ENCODE data around the gene KLRC4.

KLRC4 gene

GRCh38 chr12:10366875-10367274 lies 42.7 kb downstream of the KLRC4 start:
- FAIRE-seq (no peak), DNase-seq (ENCODE audit: insufficient read length, low spot score) (no peak)

DNA sequence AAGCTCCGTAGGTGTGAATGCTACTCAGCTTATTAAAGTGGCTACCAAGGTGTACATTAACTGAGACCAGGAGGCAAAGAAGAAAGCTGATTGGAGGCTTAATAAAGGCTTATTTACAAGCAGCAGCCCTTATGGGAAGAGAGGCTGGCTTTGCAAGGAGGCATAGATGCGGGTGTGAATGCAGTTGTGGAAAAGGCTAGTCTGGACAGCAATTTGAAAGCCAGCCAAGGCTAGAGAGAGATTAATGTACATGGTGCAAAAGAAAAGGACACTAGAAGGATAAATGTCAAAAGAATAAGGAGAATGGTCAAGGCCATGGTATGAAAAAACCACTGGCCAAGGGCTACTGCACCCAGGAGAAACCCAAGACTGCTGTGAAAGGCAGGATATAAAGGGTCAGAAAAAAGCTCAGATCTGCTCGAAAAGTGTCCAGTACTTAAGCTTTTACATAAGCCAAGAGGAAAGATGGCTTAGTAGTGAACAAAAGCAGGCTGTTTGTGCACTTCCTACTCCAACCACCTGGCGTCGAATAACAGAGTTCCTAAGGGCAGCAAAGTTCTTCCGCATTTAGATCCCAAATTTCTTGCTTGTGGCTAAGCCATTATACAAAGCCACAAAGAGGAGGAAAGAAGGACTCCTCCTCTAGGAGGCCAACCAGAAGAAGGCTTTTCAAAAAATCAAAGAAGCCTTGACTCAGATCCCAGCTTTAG lies 43.7 kb downstream of the KLRC4 start:
- no peak for FAIRE-seq

More at GRCh38 chr12:10366875-10367274, 42.7 kb downstream of the KLRC4 start:
- no peak for TF ChIP-seq POLR2A (IDR thresholded peaks at IDR 0.05; ENCODE audit: low read depth, low read length)

GRCh38 chr12:10364815-10365622 lies 44.5 kb downstream of the KLRC4 start:
- no peak for DNase-seq (ENCODE audit: insufficient read length, low spot score)
- peak; percentile 71 for FAIRE-seq
- TF ChIP-seq POLR2A (IDR thresholded peaks at IDR 0.05; ENCODE audit: low read depth, low read length) = no peak

More for the DNA sequence above, 43.7 kb downstream of the KLRC4 start:
- TF ChIP-seq POLR2A (IDR thresholded peaks at IDR 0.05; ENCODE audit: low read depth, low read length) = no peak
- DNase-seq (ENCODE audit: insufficient read length, low spot score) = no peak

GRCh38 chr12:10363914-10364814 lies 45.4 kb downstream of the KLRC4 start:
- DNase-seq (ENCODE audit: insufficient read length, low spot score) (peak; percentile 15), FAIRE-seq (peak; percentile 33)
- TF ChIP-seq POLR2A (IDR thresholded peaks at IDR 0.05; ENCODE audit: low read depth, low read length) = no peak

DNA sequence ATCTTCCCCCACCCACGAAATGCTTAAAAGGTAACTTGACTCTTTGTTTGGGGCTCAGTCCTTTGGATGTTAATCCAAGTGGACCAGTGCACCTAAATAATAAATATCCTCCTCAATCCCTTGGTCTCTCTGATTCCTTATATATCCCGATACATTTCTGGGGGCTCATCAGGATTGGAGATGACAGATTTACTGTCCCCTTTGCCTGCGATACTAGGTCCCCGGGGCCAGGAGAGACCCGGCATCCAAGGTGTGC lies 46.0 kb downstream of the KLRC4 start:
- no peak for TF ChIP-seq POLR2A (IDR thresholded peaks at IDR 0.05; ENCODE audit: low read depth, low read length)
- DNase-seq (ENCODE audit: insufficient read length, low spot score) = no peak
- no peak for FAIRE-seq

GRCh38 chr12:10362828-10363657 lies 46.5 kb downstream of the KLRC4 start:
- TF ChIP-seq POLR2A (IDR thresholded peaks at IDR 0.05; ENCODE audit: low read depth, low read length) = no peak
- FAIRE-seq (no peak), DNase-seq (ENCODE audit: insufficient read length, low spot score) (no peak)

DNA sequence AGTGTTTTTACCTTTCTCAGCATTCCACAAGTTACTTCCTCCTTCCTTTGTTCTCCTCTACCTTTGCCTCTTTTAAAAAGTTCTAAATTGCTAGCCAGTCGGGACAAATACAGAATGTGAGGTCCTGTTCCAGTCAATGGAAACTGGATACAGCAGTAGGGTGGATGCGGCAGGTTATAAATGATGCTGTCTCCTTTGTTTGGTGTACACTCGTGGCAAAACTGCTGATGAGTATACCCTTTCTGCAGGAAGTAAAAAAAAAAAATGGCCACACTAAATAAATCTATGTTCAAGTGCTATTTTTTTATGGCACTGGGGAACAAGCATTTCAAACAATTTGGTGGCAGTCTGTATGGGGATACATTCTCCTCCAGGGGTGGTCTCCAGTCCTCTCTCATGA lies 47.2 kb downstream of the KLRC4 start:
- no peak for TF ChIP-seq POLR2A (IDR thresholded peaks at IDR 0.05; ENCODE audit: low read depth, low read length)
- FAIRE-seq = no peak
- no peak for DNase-seq (ENCODE audit: insufficient read length, low spot score)

DNA sequence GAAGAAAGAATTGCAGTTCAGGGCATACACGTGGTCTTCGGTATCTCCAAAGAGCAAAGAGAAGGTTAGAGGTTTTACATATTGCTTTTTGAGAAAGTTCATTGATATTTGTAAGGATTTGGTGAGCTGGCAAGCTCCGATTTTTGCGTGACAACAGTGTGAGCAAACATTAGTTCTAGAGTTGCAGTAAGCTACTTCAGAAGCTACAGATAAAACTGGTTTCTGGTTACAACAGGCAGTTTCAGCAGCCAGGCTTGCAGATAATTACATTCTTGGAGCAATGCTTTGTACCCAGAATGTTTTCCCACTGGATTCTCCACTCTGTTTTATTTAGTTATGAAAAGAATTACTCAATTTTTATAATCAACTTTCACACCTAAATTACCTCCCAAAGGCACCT lies 47.9 kb downstream of the KLRC4 start:
- DNase-seq (ENCODE audit: insufficient read length, low spot score) (no peak), FAIRE-seq (no peak)
- TF ChIP-seq POLR2A (IDR thresholded peaks at IDR 0.05; ENCODE audit: low read depth, low read length) = no peak

DNA sequence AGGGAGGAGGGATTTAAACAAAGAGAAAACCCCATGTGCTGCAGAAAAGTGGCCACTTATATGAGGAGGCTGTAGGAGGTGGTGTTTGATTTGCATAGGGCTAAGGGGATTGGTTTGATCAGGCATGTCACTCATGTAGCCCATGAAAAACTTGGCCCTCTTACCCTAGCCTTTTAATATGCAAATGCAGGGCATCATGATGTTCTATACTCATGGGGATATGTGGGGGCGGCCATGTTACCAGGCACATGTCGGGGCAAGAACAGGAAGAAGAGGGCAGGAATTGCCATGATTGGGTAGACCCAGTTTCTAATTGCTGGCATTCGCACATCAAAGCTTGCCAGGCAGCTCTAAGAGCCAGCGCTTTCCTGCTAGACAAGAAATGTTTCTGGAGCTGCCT lies 48.5 kb downstream of the KLRC4 start:
- FAIRE-seq (no peak), DNase-seq (ENCODE audit: insufficient read length, low spot score) (no peak)
- TF ChIP-seq POLR2A (IDR thresholded peaks at IDR 0.05; ENCODE audit: low read depth, low read length) = no peak

- no peak for TF ChIP-seq POLR2A (IDR thresholded peaks at IDR 0.05; ENCODE audit: low read depth, low read length)
- DNase-seq (ENCODE audit: insufficient read length, low spot score) = no peak
- no peak for FAIRE-seq
Measured at GRCh38 chr12:10358969-10359368, 50.6 kb downstream of the KLRC4 start.

- no peak for FAIRE-seq
- TF ChIP-seq POLR2A (IDR thresholded peaks at IDR 0.05; ENCODE audit: low read depth, low read length) = no peak
- no peak for DNase-seq (ENCODE audit: insufficient read length, low spot score)
Measured at GRCh38 chr12:10358131-10358530, 51.4 kb downstream of the KLRC4 start.
